Neuronal stem cell (in vitro differentiated cells): ENCODE results near the gene NF2. TPM values are rescaled to one million over a fixed set of nuclear protein-coding genes. Genes with fewer than 3 reads are reported as not detected.
A peak's percentile ranks its signal among the peaks of the same experiment; 100 is the strongest.

Experiments
- DNase-seq: peaks from one replicate; pipeline ENCODE4 v3.0.0-alpha.2; 2013; ENCODE audit warnings: low spot score
- H2AFZ ChIP-seq: one replicate; pipeline ENCODE4 v1.6.1; 2013; ENCODE audit warnings: mild to moderate bottlenecking, low read length, inconsistent platforms
- H2AK5ac ChIP-seq: 2 replicates; pipeline ENCODE4 v1.6.1; 2013; ENCODE audit warnings: low read depth, mild to moderate bottlenecking, inconsistent platforms, low read length, moderate library complexity, mixed read lengths
- H2BK120ac ChIP-seq: 2 replicates; pipeline ENCODE4 v1.6.1; 2013; ENCODE audit warnings: low read depth, mild to moderate bottlenecking, inconsistent platforms, low read length, moderate library complexity, mixed read lengths
- H2BK12ac ChIP-seq: one replicate; pipeline ENCODE4 v1.6.1; 2013; ENCODE audit warnings: low read length, inconsistent platforms
- H2BK15ac ChIP-seq: 2 replicates; pipeline ENCODE4 v1.6.1; 2013; ENCODE audit warnings: mild to moderate bottlenecking, low read length, inconsistent platforms, mixed read lengths
- H2BK5ac ChIP-seq: one replicate; pipeline ENCODE4 v1.6.1; 2013; ENCODE audit warnings: inconsistent platforms, mild to moderate bottlenecking, low read length, moderate library complexity
- H3K14ac ChIP-seq: one replicate; pipeline ENCODE4 v1.6.1; 2013; ENCODE audit warnings: low read length, inconsistent platforms
- H3K18ac ChIP-seq: 2 replicates; pipeline ENCODE4 v1.6.1; 2013; ENCODE audit warnings: low read length, inconsistent platforms
- H3K23ac ChIP-seq: 2 replicates; pipeline ENCODE4 v1.6.1; 2013; ENCODE audit warnings: low read depth, mild to moderate bottlenecking, mixed read lengths, low read length, inconsistent platforms; ENCODE audit not compliant: poor library complexity
- H3K27ac ChIP-seq: replicated peaks from 3 replicates; pipeline ENCODE4 v1.5.1; 2013; ENCODE audit warnings: low read length, inconsistent platforms
- H3K27me3 ChIP-seq, 3 experiments: 2 replicates each; pipeline ENCODE4 v1.6.1; 2013; ENCODE audit warnings: low read length in 3 of 3, mild to moderate bottlenecking in 2 of 3, inconsistent platforms in 1 of 3, low read depth in 1 of 3, mixed read lengths in 1 of 3, moderate library complexity in 1 of 3; ENCODE audit not compliant: control insufficient read depth in 3 of 3, insufficient read depth in 3 of 3
- H3K36me3 ChIP-seq, 2 donors: replicated peaks in 1 of 2; 2 replicates each; pipeline ENCODE4 v1.6.1; 2013; ENCODE audit warnings: low read length in 2 of 2; ENCODE audit not compliant: control insufficient read depth in 2 of 2, insufficient read depth in 2 of 2
- H3K4ac ChIP-seq: 2 replicates; pipeline ENCODE4 v1.6.1; 2013; ENCODE audit warnings: inconsistent platforms, mild to moderate bottlenecking, low read length, moderate library complexity
- H3K4me1 ChIP-seq, 2 donors: 1 replicate in 1 of 2; 2 replicates in 1 of 2; pipeline ENCODE4 v1.6.1; 2013; ENCODE audit warnings: low read length in 2 of 2, low read depth in 1 of 2; ENCODE audit not compliant: control insufficient read depth in 2 of 2, insufficient read depth in 1 of 2
- H3K4me2 ChIP-seq: one replicate; pipeline ENCODE4 v1.6.1; 2013; ENCODE audit warnings: mild to moderate bottlenecking, low read length, inconsistent platforms; ENCODE audit not compliant: insufficient read depth, poor library complexity, severe bottlenecking
- H3K4me3 ChIP-seq, 2 donors: 2 replicates each; pipeline ENCODE4 v1.5.1; 2013; ENCODE audit warnings: low read length in 2 of 2, mild to moderate bottlenecking in 2 of 2, inconsistent platforms in 1 of 2, moderate library complexity in 1 of 2
- H3K79me1 ChIP-seq: one replicate; pipeline ENCODE4 v1.6.1; 2013; ENCODE audit warnings: low read depth, mild to moderate bottlenecking, inconsistent platforms, low read length, moderate library complexity
- H3K9ac ChIP-seq: one replicate; pipeline ENCODE4 v1.6.1; 2013; ENCODE audit warnings: mild to moderate bottlenecking, low read depth, low read length, inconsistent platforms; ENCODE audit not compliant: poor library complexity
- H3K9me3 ChIP-seq, 2 donors: replicated peaks in 1 of 2; 2 replicates each; pipeline versions ENCODE3 to v1.6.1; 2013; ENCODE audit warnings: low read length in 2 of 2, mild to moderate bottlenecking in 2 of 2, inconsistent platforms in 1 of 2, low read depth in 1 of 2, mixed read lengths in 1 of 2, moderate library complexity in 1 of 2; ENCODE audit not compliant: control insufficient read depth in 2 of 2, insufficient read depth in 1 of 2
- H4K8ac ChIP-seq: one replicate; pipeline ENCODE4 v1.6.1; 2013; ENCODE audit warnings: low read depth, mild to moderate bottlenecking, inconsistent platforms, low read length, moderate library complexity
- H4K91ac ChIP-seq: one replicate; pipeline ENCODE4 v1.6.1; 2013; ENCODE audit warnings: low read length, low read depth, mild to moderate bottlenecking, inconsistent platforms; ENCODE audit not compliant: poor library complexity
- whole genome bisulfite sequencing, 2 donors: extraction: QIAGEN DNeasy Blood & Tissue Kit; methylation state at CpG; one replicate each; pipeline ENCODE4 v1.1.7; 2013; ENCODE audit warnings: missing lambda C conversion rate in 2 of 2, mixed read lengths in 1 of 2; ENCODE audit not compliant: insufficient read length in 2 of 2, insufficient replicate concordance in 1 of 2; ENCODE audit errors: extremely low coverage in 2 of 2; 5-methylcytosine and 5-hydroxymethylcytosine counted together
- small RNA-seq: library from polyadenylated mRNA; stranded (forward); fragments of <200 nt; extraction: miRNeasy Mini kit (QIAGEN cat#:217004); gene quantifications from one replicate; pipeline ENCODE3, GENCODE V24; 2013; ENCODE audit not compliant: insufficient read depth

The NF2 gene

GRCh38 chr22:29742326-29742725 lies 138.9 kb downstream of the NF2 start:
- WGBS, 2 donors, result no CpG with 5 or more reads among the region's 13 CpGs
- Histone ChIP-seq H3K9me3 (no peaks in the 10 kb centered on the region), H2BK12ac (no peak overlapping the region)

GRCh38 chr22:29744902-29745301 lies 141.5 kb downstream of the NF2 start:
- no peak overlapping the region for H2AFZ ChIP-seq
- H4K91ac ChIP-seq, result no peak overlapping the region
- H3K4me2 ChIP-seq, result no peak overlapping the region
- H3K79me1 ChIP-seq, result no peaks in the 10 kb centered on the region
- H2BK5ac ChIP-seq, result no peak overlapping the region
- no peak overlapping the region for H4K8ac ChIP-seq
- H3K4me1 ChIP-seq, result no peaks in the 10 kb centered on the region
- H2AK5ac ChIP-seq, result no peak overlapping the region
- WGBS, 2 donors, result no CpG with 5 or more reads among the region's 8 CpGs
- peak overlapping the region; percentile 51 for H3K9ac ChIP-seq
- H3K27ac ChIP-seq, result no peak overlapping the region
- peak overlapping the region; percentile 13 for H3K23ac ChIP-seq
- no peak overlapping the region for H3K18ac ChIP-seq
- no peak for DNase-seq
- no peak overlapping the region for H2BK15ac ChIP-seq
- H3K4me3 ChIP-seq, result peak overlapping the region in 1 of 2 donors; percentile 47
- no peak overlapping the region for H3K4ac ChIP-seq
- H3K14ac ChIP-seq, result no peak overlapping the region
- no peak overlapping the region for H2BK120ac ChIP-seq
- no peaks in the 10 kb centered on the region for H3K27me3 ChIP-seq
- H3K36me3 ChIP-seq, result peaks cover 6 to 7% of the 10 kb centered on the region in 2 donors
- no peak overlapping the region for H2BK12ac ChIP-seq
- H3K9me3 ChIP-seq, result no peaks in the 10 kb centered on the region

More at GRCh38 chr22:29742326-29742725, 138.9 kb downstream of the NF2 start:
- no peak for DNase-seq
- Histone ChIP-seq H4K8ac (no peak overlapping the region), H3K23ac (no peak overlapping the region), H3K4me3 (peak overlapping the region in 1 of 2 donors; percentile 18), H2BK15ac (no peak overlapping the region), H2AFZ (no peak overlapping the region), H3K79me1 (no peaks in the 10 kb centered on the region), H2BK5ac (no peak overlapping the region), H4K91ac (no peak overlapping the region), H3K18ac (no peak overlapping the region), H3K14ac (no peak overlapping the region), H2AK5ac (no peak overlapping the region), H3K4ac (no peak overlapping the region), H3K27me3 (no peaks in the 10 kb centered on the region), H3K4me1 (no peaks in the 10 kb centered on the region), H3K36me3 (peaks cover 7% of the 10 kb centered on the region in 2 donors), H3K9ac (peak overlapping the region; percentile 24), H3K27ac (no peak overlapping the region), H2BK120ac (no peak overlapping the region), H3K4me2 (no peak overlapping the region)

DNA sequence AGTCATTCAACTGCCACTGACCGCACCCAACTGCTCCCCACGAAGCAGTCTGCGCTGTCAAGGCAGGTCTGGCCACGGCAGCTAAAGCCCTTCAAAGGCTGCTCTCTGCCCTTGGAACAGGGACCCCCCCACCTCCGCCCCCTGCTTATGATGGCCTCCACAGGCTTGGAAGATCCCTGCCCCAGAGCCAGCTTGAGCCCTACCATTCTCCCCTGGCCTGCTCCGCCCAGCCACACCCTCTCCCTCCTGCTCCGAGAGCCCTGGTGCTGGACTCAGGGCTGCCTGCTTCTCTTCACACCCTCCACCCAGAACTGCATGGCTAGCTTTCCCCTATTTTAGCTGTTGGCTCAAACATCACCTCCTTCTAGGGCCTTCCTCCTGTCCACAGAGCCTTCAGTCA lies 144.4 kb downstream of the NF2 start:
- DNase-seq, result no peak
- peak overlapping the region; percentile 13 for H3K14ac ChIP-seq
- H3K23ac ChIP-seq, result peak overlapping the region; percentile 38
- H2BK15ac ChIP-seq, result no peak overlapping the region
- H3K4me1 ChIP-seq, result no peaks in the 10 kb centered on the region
- no peak overlapping the region for H3K18ac ChIP-seq
- H2AFZ ChIP-seq, result no peak overlapping the region
- peaks cover 6 to 7% of the 10 kb centered on the region in 2 donors for H3K36me3 ChIP-seq
- no peaks in the 10 kb centered on the region for H3K27me3 ChIP-seq
- no peak overlapping the region for H2AK5ac ChIP-seq
- H3K4ac ChIP-seq, result no peak overlapping the region
- no peaks in the 10 kb centered on the region for H3K79me1 ChIP-seq
- H3K27ac ChIP-seq, result no peak overlapping the region
- no CpG with 5 or more reads among the region's 7 CpGs for WGBS, 2 donors
- no peak overlapping the region for H3K4me3 ChIP-seq
- H2BK5ac ChIP-seq, result no peak overlapping the region
- H3K4me2 ChIP-seq, result no peak overlapping the region
- no peak overlapping the region for H2BK12ac ChIP-seq
- no peak overlapping the region for H2BK120ac ChIP-seq
- no peaks in the 10 kb centered on the region for H3K9me3 ChIP-seq
- no peak overlapping the region for H4K91ac ChIP-seq
- H3K9ac ChIP-seq, result no peak overlapping the region
- H4K8ac ChIP-seq, result no peak overlapping the region

Small RNA genes within 50 kb of the gene (small RNA-seq; reads per million reads assigned to genes)
- not detected for gene AC004882.2
